GM12878 (cell line): Measurements from ENCODE around the gene UGT8. TPM values are rescaled to one million over a fixed set of nuclear protein-coding genes. Genes with fewer than 3 reads are reported as not detected.

Experiments used
- ATAC-seq: fragments of 200-7000 bp; cut with Tn5 transposase; 3 replicates; pipeline ENCODE4 v1.9.1; 2020; ENCODE audit warnings: mild to moderate bottlenecking, moderate library complexity
- BruUV-seq: library from RNA; stranded (reverse); fragments of 400-500 nt; replicated peaks from 2 replicates; lab custom pipeline; 2021; lab: Mats Ljungman, UMichigan
- CTCF ChIA-PET: fragments of 300-600 bp; sonication (Branson Sonifier 250); formaldehyde crosslinking; extraction: SDS; loops from one replicate; lab custom pipeline; 2021; ENCODE audit warnings: inconsistent platforms; lab: Yijun Ruan, JAX
- POLR2A ChIA-PET: fragments of 350-600 bp; formaldehyde crosslinking; extraction: SDS; loops from one replicate; lab custom pipeline; 2021; ENCODE audit warnings: inconsistent platforms; lab: Charles Lee
- RAD21 ChIA-PET: fragments of 300-600 bp; sonication (Branson Sonifier 250); formaldehyde crosslinking; loops from one replicate; lab custom pipeline; 2023; ENCODE audit warnings: antibody characterized with exemption; ENCODE audit not compliant: unreplicated experiment; lab: Charles Lee
- SMC1A ChIA-PET: fragments of 300-600 bp; sonication (Branson Sonifier 250); formaldehyde crosslinking; loops from one replicate; lab custom pipeline; 2023; ENCODE audit not compliant: unreplicated experiment, uncharacterized antibody; lab: Charles Lee
- DNase-seq: peaks from one replicate; pipeline ENCODE4 v3.0.0-alpha.2; 2011; ENCODE audit warnings: low read depth, low spot score
- FAIRE-seq: peaks from 3 replicates; lab custom pipeline; 2011; peaks lifted over from hg19 to GRCh38; lab: Jason Lieb, UNC
- H2AFZ ChIP-seq: 2 replicates; pipeline ENCODE4 v1.6.0; 2011; ENCODE audit warnings: low read depth, low read length, control low read depth; ENCODE audit not compliant: control insufficient read depth
- H3K27ac ChIP-seq: 2 replicates; pipeline ENCODE4 v1.5.1; 2011; ENCODE audit warnings: control low read depth; ENCODE audit not compliant: control insufficient read depth, insufficient read depth
- H3K27me3 ChIP-seq, 2 experiments: replicated peaks in 1 of 2; 2 replicates each; pipeline versions ENCODE4 v1.6.0 to v1.6.1; 2011; ENCODE audit warnings: low read length in 1 of 2; ENCODE audit not compliant: control insufficient read depth in 2 of 2, insufficient read depth in 2 of 2
- H3K36me3 ChIP-seq, 2 experiments: 2 replicates each; pipeline ENCODE4 v1.5.1; 2011; ENCODE audit warnings: low read length in 1 of 2; ENCODE audit not compliant: control insufficient read depth in 2 of 2, insufficient read depth in 2 of 2
- H3K4me1 ChIP-seq: 2 replicates; pipeline ENCODE4 v1.6.1; 2011; ENCODE audit warnings: mild to moderate bottlenecking, low read length, moderate library complexity, mixed read lengths; ENCODE audit not compliant: control insufficient read depth, insufficient read depth
- H3K4me2 ChIP-seq: 2 replicates; pipeline ENCODE4 v1.6.0; 2011; ENCODE audit warnings: control low read depth; ENCODE audit not compliant: control insufficient read depth, insufficient read depth
- H3K4me3 ChIP-seq: fragments of 200-600 bp; sonication (generic); 2 replicates; pipeline ENCODE4 v1.5.1; 2016
- H3K79me2 ChIP-seq: 2 replicates; pipeline ENCODE4 v1.6.0; 2011; ENCODE audit warnings: low read length; ENCODE audit not compliant: control insufficient read depth, insufficient read depth
- H3K9ac ChIP-seq: 2 replicates; pipeline ENCODE4 v1.8.0; 2011; ENCODE audit warnings: low read length, control low read depth, mixed read lengths; ENCODE audit not compliant: control insufficient read depth, insufficient read depth
- H3K9me3 ChIP-seq: replicated peaks from 3 replicates; pipeline ENCODE4 v1.5.1; 2011; ENCODE audit warnings: mild to moderate bottlenecking, low read length; ENCODE audit not compliant: control insufficient read depth, insufficient read depth
- H4K20me1 ChIP-seq: 2 replicates; pipeline ENCODE4 v1.6.0; 2011; ENCODE audit not compliant: control insufficient read depth, insufficient read depth
- ATF2 ChIP-seq: IDR thresholded peaks from 2 replicates; pipeline ENCODE4 v1.6.1; 2012; ENCODE audit warnings: low read length, inconsistent platforms
- BCL3 ChIP-seq: IDR thresholded peaks from 2 replicates; pipeline ENCODE4 v1.6.1; 2011; ENCODE audit warnings: borderline replicate concordance, low read depth, mild to moderate bottlenecking, moderate library complexity, low read length; ENCODE audit not compliant: insufficient read depth, poor library complexity, severe bottlenecking
- KAT2A ChIP-seq: conservative IDR thresholded peaks from 2 replicates; pipeline ENCODE4 v1.6.1; 2011; ENCODE audit warnings: low read depth, low read length; ENCODE audit not compliant: control insufficient read depth
- MYB ChIP-seq: fragments of 150-350 bp; IDR thresholded peaks from 2 replicates; pipeline ENCODE4 v1.6.1; 2014; ENCODE audit warnings: mild to moderate bottlenecking, low read depth, low read length, borderline replicate concordance
- PAX8 ChIP-seq: fragments of 450-650 bp; IDR thresholded peaks from 2 replicates; pipeline ENCODE4 v1.6.1; 2017; ENCODE audit warnings: mild to moderate bottlenecking, moderate library complexity
- PML ChIP-seq: IDR thresholded peaks from 2 replicates; pipeline ENCODE4 v1.6.1; 2012; ENCODE audit warnings: low read length, inconsistent platforms
- SKIL ChIP-seq: fragments of 450-650 bp; IDR thresholded peaks from 2 replicates; pipeline ENCODE4 v1.6.1; 2017; ENCODE audit warnings: mild to moderate bottlenecking, low read depth, inconsistent platforms; ENCODE audit not compliant: poor library complexity, severe bottlenecking
- SUZ12 ChIP-seq: fragments of 200-600 bp; sonication (generic); IDR thresholded peaks from one replicate; pipeline ENCODE4 v1.6.1; 2018; ENCODE audit warnings: antibody characterized with exemption, mild to moderate bottlenecking; ENCODE audit not compliant: unreplicated experiment
- ZBED1 ChIP-seq: IDR thresholded peaks from 2 replicates; pipeline ENCODE4 v1.6.1; 2016; ENCODE audit warnings: borderline replicate concordance
- ZBTB11 ChIP-seq: fragments of 450-650 bp; formaldehyde crosslinking; IDR thresholded peaks from 2 replicates; pipeline ENCODE4 v1.5.0; 2022; ENCODE audit warnings: mild to moderate bottlenecking, missing genetic modification characterization
- ZBTB33 ChIP-seq: fragments of 450-650 bp; IDR thresholded peaks from 2 replicates; pipeline ENCODE4 v1.6.1; 2017; ENCODE audit warnings: mild to moderate bottlenecking
- ZNF274 ChIP-seq: IDR thresholded peaks from one replicate; pipeline ENCODE4 v1.8.0; 2011; ENCODE audit not compliant: insufficient read length, insufficient read depth
- in situ Hi-C: fragments of 300-500 bp; cut with MboI; formaldehyde crosslinking; loops from 9 replicates; pipeline ENCODE4 v1.14.3; 2018; ENCODE audit warnings: mixed read lengths
- intact Hi-C: fragments of 100-400 bp; cut with micrococcal nuclease; formaldehyde crosslinking; loops from one replicate; pipeline ENCODE4 v1.14.2; 2022; ENCODE audit not compliant: unreplicated experiment
- polyA plus RNA-seq, 11 experiments: library from polyadenylated mRNA; depleted of rRNA in 4 of 11; unstranded in 6 of 11; stranded (reverse) in 5 of 11; fragments of >200 nt; fragmentation: Nextera tagmentation in 4 of 11; fragmentation: Illumina TruSeq in 1 of 11; extraction: Ambion mirVana in 4 of 11; extraction: Trizol in 1 of 11; gene quantifications; 1 replicate in 1 of 11; 2 replicates in 10 of 11; pipeline versions ENCODE4 v1.2.1 to v1.2.3, GENCODE V29; 2011 to 2016; ENCODE audit warnings: inconsistent platforms in 2 of 11, missing spikeins in 2 of 11, low read depth in 1 of 11
- total RNA-seq, 4 experiments: library from RNA; depleted of rRNA in 3 of 4; stranded (reverse); fragments of >200 nt in 3 of 4; fragmentation: Illumina TruSeq in 1 of 4; extraction: Trizol in 1 of 4; gene quantifications; 2 replicates each; pipeline versions ENCODE4 v1.2.1 to v1.2.3, GENCODE V29; 2013 to 2021

Gene UGT8
- total and polyA plus RNA-seq, 10 of the 15 experiments (the other 5 are each of a cell fraction or from before 2014, with no cell fraction given): 0.16 to 1.1 (median 0.49) TPM

DNA sequence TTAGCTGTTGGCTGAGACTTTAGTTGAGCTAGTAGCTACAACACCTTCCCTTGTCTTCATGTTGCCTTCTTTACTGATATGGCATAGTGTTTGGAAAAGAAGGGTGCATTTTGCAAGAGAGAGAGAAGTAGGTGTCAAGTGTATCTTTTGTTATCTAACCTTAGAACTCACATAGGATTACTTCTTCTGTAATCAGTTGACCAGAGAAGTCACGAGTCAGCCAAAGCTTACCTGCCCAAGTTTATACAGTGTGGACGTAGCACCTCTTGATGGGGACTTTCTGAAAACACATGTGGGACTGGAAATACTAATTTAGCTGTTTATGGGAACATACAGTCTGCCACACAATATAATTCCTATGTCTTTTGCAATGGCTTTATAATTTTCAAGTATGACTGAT is 56.0 kb downstream of the UGT8 start (continued):
- TF ChIP-seq ZBED1: no peak
- TF ChIP-seq MYB: no peak
- TF ChIP-seq ATF2: no peak
- TF ChIP-seq SUZ12: no peak
- no peak for TF ChIP-seq PAX8
- TF ChIP-seq SKIL: no peak

- Histone ChIP-seq H3K9ac (no peak overlapping the region), H2AFZ (no peak overlapping the region), H3K4me1 (no peaks in the 10 kb centered on the region), H3K4me3 (no peak overlapping the region), H3K9me3 (no peaks in the 10 kb centered on the region), H3K36me3 (no peaks in the 10 kb centered on the region), H4K20me1 (no peaks in the 10 kb centered on the region), H3K27ac (no peak overlapping the region), H3K4me2 (no peak overlapping the region), H3K79me2 (no peaks in the 10 kb centered on the region), H3K27me3 (no peaks in the 10 kb centered on the region)
- CTCF ChIA-PET: interaction anchor here (0.9 to 3.8 kb wide), 13 partner anchors 8 to 797 kb away, joined by 3 to 43 read pairs (median 5); no protein-coding TSS in a partner anchor
- SMC1A ChIA-PET: interaction anchor here (1.0 to 1.9 kb wide), 10 partner anchors 9 to 280 kb away, joined by 3 to 11 read pairs (median 4); no protein-coding TSS in a partner anchor
- BruUV-seq: no TSS peak
- POLR2A ChIA-PET: no interaction called here
- in situ Hi-C loops (loop anchor here (5.0 kb wide), 1 partner anchor 266 kb away; no protein-coding TSS in a partner anchor), intact Hi-C loops (loop anchor here (2.0 kb wide), 1 partner anchor 1263 kb away; no protein-coding TSS in a partner anchor)
- ATAC-seq (no peak), DNase-seq (no peak), FAIRE-seq (no peak)
- RAD21 ChIA-PET: interaction anchor here (1.7 kb wide), 1 partner anchor 270 kb away, joined by 21 read pairs; no protein-coding TSS in a partner anchor
- TF ChIP-seq KAT2A (no peak), ZBTB11 (no peak), ZNF274 (no peak), ZBTB33 (no peak), BCL3 (no peak), PML (no peak)
These were observed 59.6 kb downstream of the UGT8 start for GRCh38 chr4:114658179-114658578.
